Effector memory CD4-positive, alpha-beta T cell (primary cell): Measurements from ENCODE around the gene SMIM9.

Experiments
- DNase-seq, 3 donors: peaks; one replicate each; pipeline ENCODE4 v3.0.0-alpha.2; 2020
- H3K27ac ChIP-seq: 2 replicates; pipeline ENCODE4 v1.7.0; 2013; ENCODE audit warnings: mild to moderate bottlenecking, low read length, moderate library complexity; ENCODE audit not compliant: insufficient read depth, poor library complexity, severe bottlenecking
- H3K27me3 ChIP-seq: replicated peaks from 2 replicates; pipeline ENCODE4 v1.7.0; 2013; ENCODE audit warnings: mild to moderate bottlenecking, low read length; ENCODE audit not compliant: insufficient read depth, control insufficient read depth, poor library complexity, severe bottlenecking
- H3K36me3 ChIP-seq: 2 replicates; pipeline ENCODE4 v1.7.0; 2013; ENCODE audit warnings: mild to moderate bottlenecking, low read length, moderate library complexity; ENCODE audit not compliant: control insufficient read depth, insufficient read depth
- H3K4me1 ChIP-seq: 2 replicates; pipeline ENCODE4 v1.7.0; 2013; ENCODE audit warnings: low read length, mild to moderate bottlenecking; ENCODE audit not compliant: control insufficient read depth, insufficient read depth, poor library complexity, severe bottlenecking
- H3K4me3 ChIP-seq: 2 replicates; pipeline ENCODE4 v1.7.0; 2013; ENCODE audit warnings: low read length, low read depth, mild to moderate bottlenecking; ENCODE audit not compliant: insufficient read depth, poor library complexity, severe bottlenecking
- H3K9me3 ChIP-seq: 2 replicates; pipeline ENCODE4 v1.7.0; 2013; ENCODE audit warnings: mild to moderate bottlenecking, low read length, moderate library complexity; ENCODE audit not compliant: control insufficient read depth

The SMIM9 gene

DNA sequence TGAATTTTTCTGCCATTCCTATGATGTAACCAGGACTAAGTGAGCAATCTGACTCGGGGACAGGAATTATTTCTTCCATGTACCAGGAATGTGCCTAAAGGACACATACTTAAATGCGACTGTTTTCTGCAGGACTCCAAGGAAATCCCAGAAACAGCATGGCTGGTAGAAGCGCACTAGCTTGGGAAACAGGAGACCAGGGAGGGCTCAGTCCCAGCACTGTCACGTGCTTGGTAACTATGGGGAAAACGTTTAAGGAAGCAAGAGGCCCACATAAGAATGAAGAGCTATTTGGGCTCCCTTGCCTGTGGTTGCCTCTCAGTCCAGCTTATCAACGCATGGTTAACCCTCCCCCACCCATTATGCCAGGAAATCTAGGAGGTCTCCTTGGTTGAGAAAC, 48.7 kb downstream of the SMIM9 start:
- no peak overlapping the region for H3K27ac ChIP-seq
- no peaks in the 10 kb centered on the region for H3K4me1 ChIP-seq
- no peak for DNase-seq
- no peaks in the 10 kb centered on the region for H3K36me3 ChIP-seq
- H3K27me3 ChIP-seq: no peaks in the 10 kb centered on the region
- H3K4me3 ChIP-seq: no peak overlapping the region
- no peaks in the 10 kb centered on the region for H3K9me3 ChIP-seq

DNA sequence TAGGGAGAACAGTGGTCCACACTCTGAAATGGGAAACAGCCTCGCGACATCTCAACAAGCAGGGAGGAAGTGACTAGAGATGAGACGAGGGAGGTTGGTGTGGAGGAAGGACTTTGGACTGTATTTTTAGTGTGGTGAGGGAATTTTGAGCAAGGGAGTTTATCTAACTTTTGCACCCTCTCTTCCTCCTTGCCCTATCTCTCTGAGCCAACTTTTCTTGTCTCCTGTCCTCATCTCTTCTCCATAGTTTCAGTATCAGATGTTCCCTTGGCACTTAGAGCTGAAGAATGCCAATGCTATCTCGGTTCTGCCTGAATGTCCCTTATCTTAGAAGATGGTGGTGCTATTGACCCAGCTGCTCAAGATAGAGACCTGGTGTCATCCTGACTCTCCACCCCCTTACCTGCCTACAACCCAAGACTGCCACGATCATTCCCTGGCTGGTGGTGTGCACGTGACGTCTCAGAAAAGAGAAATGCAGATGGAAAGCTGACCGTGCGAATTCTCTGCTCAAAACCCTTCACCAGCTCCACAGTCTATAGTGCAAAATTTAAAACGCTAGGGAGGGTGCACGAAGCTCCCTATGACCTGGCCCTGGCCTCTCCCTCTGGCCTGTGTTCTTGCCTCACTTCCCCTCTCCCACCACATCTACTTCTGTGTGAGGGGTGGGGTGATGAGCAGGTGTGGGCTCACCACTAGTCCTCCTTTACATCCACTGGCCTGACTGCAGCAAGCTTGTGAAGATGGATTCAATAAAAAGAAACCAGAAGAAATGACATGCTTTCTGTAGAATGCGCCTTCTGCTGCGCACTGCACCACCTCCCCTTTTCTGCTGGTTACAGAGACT, 50.1 kb downstream of the SMIM9 start:
- H3K4me1 ChIP-seq: no peaks in the 10 kb centered on the region
- no peaks in the 10 kb centered on the region for H3K36me3 ChIP-seq
- no peaks in the 10 kb centered on the region for H3K27me3 ChIP-seq
- H3K9me3 ChIP-seq: no peaks in the 10 kb centered on the region
- peak overlapping the region; percentile 25 for H3K4me3 ChIP-seq
- no peak for DNase-seq
- no peak overlapping the region for H3K27ac ChIP-seq

DNA sequence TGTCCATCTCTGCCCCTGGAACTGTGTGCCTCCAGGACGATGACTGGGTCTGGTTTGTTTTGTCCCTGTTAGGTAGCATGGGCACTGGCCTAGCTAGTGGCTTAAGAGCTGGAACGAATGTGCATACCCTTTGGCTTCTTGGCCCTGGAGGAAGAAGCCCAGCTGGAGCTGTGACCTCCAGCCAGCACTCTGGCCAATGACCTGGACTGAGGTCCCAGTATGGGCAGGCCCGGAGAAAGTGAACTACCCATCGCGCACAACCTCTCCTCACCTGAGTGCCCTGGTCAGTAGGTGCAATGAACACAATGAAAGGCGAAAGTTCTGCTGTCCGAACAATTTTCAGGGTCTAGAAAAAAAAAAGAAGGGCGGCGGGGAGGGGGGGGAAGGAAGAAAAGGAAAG, 53.5 kb downstream of the SMIM9 start:
- no peaks in the 10 kb centered on the region for H3K4me1 ChIP-seq
- no peak overlapping the region for H3K27ac ChIP-seq
- no peak overlapping the region for H3K4me3 ChIP-seq
- H3K27me3 ChIP-seq: no peaks in the 10 kb centered on the region
- no peaks in the 10 kb centered on the region for H3K9me3 ChIP-seq
- DNase-seq: no peak
- peaks cover 9% of the 10 kb centered on the region for H3K36me3 ChIP-seq

DNA sequence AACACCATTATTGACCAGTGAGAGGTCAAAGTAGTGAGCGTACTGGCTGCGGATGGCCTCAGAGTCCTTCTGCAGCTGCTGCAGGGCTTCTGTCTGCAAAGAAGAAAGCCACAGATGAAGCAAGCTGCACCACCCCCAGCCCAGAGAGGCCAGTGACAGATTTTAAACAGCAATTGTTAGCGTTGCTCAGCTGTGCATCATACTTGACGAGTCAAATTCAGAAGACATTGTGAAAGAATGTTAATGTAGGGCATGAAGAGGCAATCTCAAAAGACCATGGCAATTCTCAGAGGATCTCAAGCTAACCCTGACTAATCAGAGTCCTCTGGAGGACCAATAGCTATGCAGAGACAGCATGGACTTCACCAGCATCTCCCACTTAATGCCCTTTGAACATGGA, 55.2 kb downstream of the SMIM9 start:
- H3K4me3 ChIP-seq: no peak overlapping the region
- H3K27me3 ChIP-seq: no peaks in the 10 kb centered on the region
- H3K9me3 ChIP-seq: no peaks in the 10 kb centered on the region
- no peak overlapping the region for H3K27ac ChIP-seq
- no peak for DNase-seq
- peaks cover 24% of the 10 kb centered on the region for H3K36me3 ChIP-seq
- no peaks in the 10 kb centered on the region for H3K4me1 ChIP-seq

DNA sequence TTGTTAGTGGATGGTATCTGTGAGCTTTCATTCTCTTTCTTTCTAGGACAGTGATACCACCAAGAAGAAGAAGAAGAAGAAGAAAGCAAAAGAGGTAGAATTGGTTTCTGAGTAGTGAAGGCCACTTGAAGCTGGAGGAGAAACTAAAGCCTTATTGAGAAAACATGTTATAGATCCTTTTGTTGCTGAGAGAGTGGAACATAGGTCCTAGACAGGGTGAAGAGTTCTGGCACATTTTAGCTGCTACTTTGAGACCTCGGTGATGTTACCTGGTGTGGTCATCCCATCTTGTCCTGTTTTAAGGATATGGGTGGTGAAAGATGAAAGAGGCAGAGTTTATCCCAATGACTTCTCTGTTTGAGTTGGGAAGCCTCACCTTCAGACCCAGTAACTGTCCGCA, 57.7 kb downstream of the SMIM9 start:
- no peaks in the 10 kb centered on the region for H3K27me3 ChIP-seq
- H3K36me3 ChIP-seq: peaks cover 28% of the 10 kb centered on the region
- no peaks in the 10 kb centered on the region for H3K9me3 ChIP-seq
- no peak overlapping the region for H3K4me3 ChIP-seq
- H3K4me1 ChIP-seq: no peaks in the 10 kb centered on the region
- no peak for DNase-seq
- no peak overlapping the region for H3K27ac ChIP-seq

DNA sequence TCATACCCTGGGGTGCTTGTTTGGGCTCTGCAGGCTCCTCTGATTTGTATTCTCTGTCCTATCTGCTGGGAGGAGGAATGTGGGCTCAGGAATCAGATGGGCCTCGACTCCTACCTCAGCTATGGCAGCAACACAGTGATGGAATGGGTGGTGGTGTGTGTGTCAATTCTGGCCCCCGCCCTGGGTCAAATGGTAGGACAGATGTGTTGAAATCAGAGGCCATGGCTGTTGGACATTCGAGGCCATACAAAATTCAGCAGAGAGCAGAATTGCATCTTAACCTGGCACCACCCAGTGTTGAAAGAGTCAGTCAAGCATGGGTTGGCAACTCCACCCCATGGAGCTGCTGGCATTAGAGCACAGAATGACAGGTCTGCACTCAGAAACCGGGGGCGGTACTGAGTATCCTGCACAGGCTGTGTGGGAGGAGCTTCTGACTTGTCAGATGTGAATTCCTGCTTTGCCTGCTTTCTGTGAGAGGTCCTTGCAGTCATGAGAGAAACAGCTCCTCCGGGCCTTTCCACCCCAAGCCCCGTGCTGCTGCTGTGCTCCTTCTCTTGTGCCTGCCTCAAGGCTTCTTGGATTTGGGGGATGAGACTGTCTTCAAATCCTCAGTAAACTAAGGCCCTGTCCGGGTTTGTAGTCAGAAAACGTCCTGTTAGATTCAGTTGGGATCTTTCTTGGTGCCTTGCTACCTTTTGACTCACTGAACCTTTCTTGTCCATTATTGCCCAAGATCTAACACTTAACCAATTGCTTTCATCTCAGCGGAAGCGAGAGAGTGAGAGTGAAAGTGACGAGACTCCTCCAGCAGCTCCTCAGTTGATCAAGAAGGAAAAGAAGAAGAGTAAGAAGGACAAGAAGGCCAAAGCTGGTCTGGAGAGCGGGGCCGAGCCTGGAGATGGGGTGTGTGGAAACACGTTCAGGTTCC, 58.8 kb downstream of the SMIM9 start:
- Histone ChIP-seq H3K4me1 (no peaks in the 10 kb centered on the region), H3K36me3 (peaks cover 28% of the 10 kb centered on the region), H3K27ac (no peak overlapping the region)

DNA sequence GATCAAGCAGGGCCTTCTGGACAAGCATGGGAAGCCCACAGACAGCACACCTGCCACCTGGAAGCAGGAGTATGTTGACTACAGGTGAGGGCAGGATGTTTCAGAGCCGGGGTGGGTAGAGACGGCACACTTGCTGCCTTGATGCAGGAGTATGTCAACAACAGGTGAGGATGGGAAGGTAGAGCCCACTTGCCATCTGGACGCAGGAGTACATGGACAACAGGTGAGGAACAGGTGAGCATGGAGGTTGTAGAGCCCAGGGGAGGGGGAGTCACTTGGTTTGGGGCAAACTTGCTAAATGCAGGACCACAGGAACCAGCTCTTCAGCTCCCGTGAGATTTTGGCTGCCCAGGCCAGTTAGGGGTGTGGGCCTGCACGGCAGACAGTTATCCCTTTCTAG, 59.8 kb downstream of the SMIM9 start:
- peaks cover 35% of the 10 kb centered on the region for H3K36me3 ChIP-seq
- no peak for DNase-seq
- H3K27me3 ChIP-seq: no peaks in the 10 kb centered on the region

More for the DNA sequence above, 58.8 kb downstream of the SMIM9 start:
- Histone ChIP-seq H3K9me3 (no peaks in the 10 kb centered on the region), H3K27me3 (no peaks in the 10 kb centered on the region), H3K4me3 (no peak overlapping the region)
- DNase-seq: no peak

More for the DNA sequence above, 59.8 kb downstream of the SMIM9 start:
- no peak overlapping the region for H3K27ac ChIP-seq
- H3K4me1 ChIP-seq: no peaks in the 10 kb centered on the region
- H3K9me3 ChIP-seq: no peaks in the 10 kb centered on the region
- no peak overlapping the region for H3K4me3 ChIP-seq
